Natural killer cell (primary cell): ENCODE measurements around the gene C20orf202. TPM values are rescaled to one million over a fixed set of nuclear protein-coding genes. Genes with fewer than 3 reads are reported as not detected.

ENCODE experiments used
- ATAC-seq, 3 donors: fragments of 150-1000 bp in 2 of 3; fragments of 200-7000 bp in 1 of 3; cut with Tn5 transposase; 1 replicate in 1 of 3; 2 replicates in 2 of 3; pipeline ENCODE4 v1.10.0; 2021; ENCODE audit warnings: mild to moderate bottlenecking in 2 of 3, moderate library complexity in 2 of 3
- DNase-seq, 2 donors: peaks; one replicate each; pipeline versions ENCODE4 v3.0.0 to v3.0.0-alpha.2; 2013 to 2021; ENCODE audit warnings: mixed read lengths in 1 of 2
- H3K27ac ChIP-seq: one replicate; pipeline ENCODE4 v1.5.1; 2013; ENCODE audit warnings: mild to moderate bottlenecking, low read length
- H3K27me3 ChIP-seq: one replicate; pipeline ENCODE4 v1.6.1; 2013; ENCODE audit warnings: low read length; ENCODE audit not compliant: control insufficient read depth, insufficient read depth
- H3K36me3 ChIP-seq: one replicate; pipeline ENCODE4 v1.6.1; 2013; ENCODE audit warnings: low read length; ENCODE audit not compliant: control insufficient read depth, insufficient read depth
- H3K4me1 ChIP-seq: one replicate; pipeline ENCODE4 v1.6.1; 2013; ENCODE audit warnings: low read length; ENCODE audit not compliant: control insufficient read depth, insufficient read depth
- H3K4me3 ChIP-seq: one replicate; pipeline ENCODE4 v1.5.1; 2013; ENCODE audit warnings: low read length
- H3K9me3 ChIP-seq: one replicate; pipeline ENCODE4 v1.6.1; 2013; ENCODE audit warnings: low read length; ENCODE audit not compliant: control insufficient read depth, insufficient read depth
- H3K27ac Mint-ChIP-seq, 2 donors: one replicate each; pipeline ENCODE4 v1.8.0; 2022; ENCODE audit warnings: mild to moderate bottlenecking in 2 of 2, mixed read lengths in 2 of 2, moderate library complexity in 1 of 2
- H3K27me3 Mint-ChIP-seq, 2 donors: one replicate each; pipeline ENCODE4 v1.8.0; 2022; ENCODE audit warnings: low read depth in 2 of 2, mixed read lengths in 2 of 2
- H3K36me3 Mint-ChIP-seq: one replicate; pipeline ENCODE4 v1.8.0; 2022; ENCODE audit warnings: mixed read lengths
- H3K4me1 Mint-ChIP-seq, 2 donors: one replicate each; pipeline ENCODE4 v1.8.0; 2022; ENCODE audit warnings: mixed read lengths in 2 of 2
- H3K4me3 Mint-ChIP-seq: one replicate; pipeline ENCODE4 v1.8.0; 2022; ENCODE audit warnings: mild to moderate bottlenecking, moderate library complexity, mixed read lengths
- H3K9me3 Mint-ChIP-seq, 2 donors: one replicate each; pipeline ENCODE4 v1.8.0; 2022; ENCODE audit warnings: mixed read lengths in 2 of 2
- CTCF ChIP-seq: fragments of 200-600 bp; IDR thresholded peaks from one replicate; pipeline ENCODE4 v1.8.0; 2022; ENCODE audit warnings: antibody characterized with exemption
- WGBS: methylation state at CpG from one replicate; pipeline ENCODE4 v1.1.7; 2013; ENCODE audit warnings: missing lambda C conversion rate; ENCODE audit not compliant: insufficient coverage; 5-methylcytosine and 5-hydroxymethylcytosine counted together
- intact Hi-C: fragments of 100-400 bp; cut with micrococcal nuclease; formaldehyde crosslinking; loops from one replicate; pipeline ENCODE4 v1.14.2; 2022
- total RNA-seq, 4 donors: library from RNA; stranded (reverse); fragments of 120-200 nt in 1 of 4; gene quantifications; one replicate each; pipeline versions ENCODE4 v1.2.3 to v1.2.4, GENCODE V29; 2013 to 2022

Gene C20orf202
- total RNA-seq: under 1 TPM; 0.16 to 0.75 (median 0.60) TPM
- 0.32 TPM for total RNA-seq (2013)

GRCh38 chr20:1202762-1203504 lies at the start of gene C20orf202:
TSS of gene C20orf202 (plus strand) at chr20:1203454. CDS start at chr20:1203586, 132 bp downstream.
- DNase-seq: no peak
- TF ChIP-seq CTCF: no peak
- Histone ChIP-seq H3K27me3 (no peaks in the 10 kb centered on the region), H3K4me1 (no peaks in the 10 kb centered on the region), H3K4me3 (no peak within 1 kb of the TSS), H3K27ac (no peak within 1 kb of the TSS), H3K9me3 (no peaks in the 10 kb centered on the region), H3K36me3 (no peaks in the 10 kb centered on the region)
- ATAC-seq: no peak
- Mint-ChIP-seq H3K27me3 (peaks cover 0 to 4% of the 10 kb centered on the region in 2 donors), H3K4me3 (no peak within 1 kb of the TSS), H3K9me3 (no peaks in the 10 kb centered on the region), H3K36me3 (no peaks in the 10 kb centered on the region), H3K4me1 (no peaks in the 10 kb centered on the region), H3K27ac (no peak within 1 kb of the TSS)
- 84% methylated on average over 4 of the region's 5 CpGs for WGBS
- intact Hi-C loops: no loop called here

- intact Hi-C loops: no loop called here
- peaks cover 26% of the 10 kb centered on the region for H3K36me3 ChIP-seq
- no peak for TF ChIP-seq CTCF
- no peak overlapping the region for H3K4me3 Mint-ChIP-seq
- DNase-seq: no peak
- peaks cover 22% of the 10 kb centered on the region for H3K36me3 Mint-ChIP-seq
- no peak overlapping the region for H3K27ac ChIP-seq
- ATAC-seq: no peak
- H3K27me3 Mint-ChIP-seq: no peaks in the 10 kb centered on the region
- H3K27ac Mint-ChIP-seq: no peak overlapping the region
- no peaks in the 10 kb centered on the region for H3K4me1 ChIP-seq
- no peaks in the 10 kb centered on the region for H3K27me3 ChIP-seq
- H3K4me1 Mint-ChIP-seq: peaks cover 26 to 34% of the 10 kb centered on the region in 2 donors
- no peak overlapping the region for H3K4me3 ChIP-seq
- H3K9me3 Mint-ChIP-seq: peaks cover 0 to 4% of the 10 kb centered on the region in 2 donors
- no peaks in the 10 kb centered on the region for H3K9me3 ChIP-seq
Measured at GRCh38 chr20:1154226-1154625, 49.0 kb upstream of the C20orf202 start.

GRCh38 chr20:1154691-1155090 lies 48.6 kb upstream of the C20orf202 start:
- H3K36me3 Mint-ChIP-seq: peaks cover 22% of the 10 kb centered on the region
- Histone ChIP-seq H3K27me3 (no peaks in the 10 kb centered on the region), H3K9me3 (no peaks in the 10 kb centered on the region), H3K36me3 (peaks cover 29% of the 10 kb centered on the region), H3K27ac (no peak overlapping the region), H3K4me3 (no peak overlapping the region), H3K4me1 (no peaks in the 10 kb centered on the region)
- intact Hi-C loops: no loop called here
- no peak overlapping the region for H3K27ac Mint-ChIP-seq
- DNase-seq (no peak), ATAC-seq (no peak)
- peaks cover 0 to 4% of the 10 kb centered on the region in 2 donors for H3K9me3 Mint-ChIP-seq
- 95% methylated on average over 1 of the region's 1 CpG for WGBS
- H3K27me3 Mint-ChIP-seq: no peaks in the 10 kb centered on the region
- H3K4me1 Mint-ChIP-seq: peaks cover 26 to 34% of the 10 kb centered on the region in 2 donors
- no peak for TF ChIP-seq CTCF
- no peak overlapping the region for H3K4me3 Mint-ChIP-seq

DNA sequence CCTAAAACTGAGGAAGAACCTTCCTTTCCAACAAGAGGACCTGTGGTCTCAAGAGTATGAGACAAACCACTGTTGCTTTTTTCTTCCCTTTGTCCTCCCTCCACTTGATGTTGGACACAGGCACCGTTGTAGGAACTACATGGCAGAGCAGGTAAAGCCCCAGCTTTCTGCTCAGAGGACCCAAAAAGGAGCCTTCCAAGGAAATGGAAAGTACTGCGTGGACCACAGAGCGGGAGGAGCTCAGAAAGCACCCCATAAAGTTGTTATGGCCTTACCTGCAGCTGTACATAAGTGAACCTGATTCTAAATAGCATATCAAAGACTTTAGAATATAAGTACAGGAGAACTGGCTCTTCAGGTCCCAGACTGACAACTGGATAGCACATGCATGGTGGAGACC lies 47.9 kb upstream of the C20orf202 start:
- Mint-ChIP-seq H3K4me1 (peaks cover 26 to 34% of the 10 kb centered on the region in 2 donors), H3K9me3 (peaks cover 0 to 4% of the 10 kb centered on the region in 2 donors), H3K4me3 (no peak overlapping the region), H3K27ac (no peak overlapping the region), H3K27me3 (no peaks in the 10 kb centered on the region), H3K36me3 (peaks cover 22% of the 10 kb centered on the region)
- Histone ChIP-seq H3K4me3 (no peak overlapping the region), H3K27ac (no peak overlapping the region), H3K27me3 (no peaks in the 10 kb centered on the region), H3K36me3 (peaks cover 35% of the 10 kb centered on the region), H3K9me3 (no peaks in the 10 kb centered on the region), H3K4me1 (no peaks in the 10 kb centered on the region)
- no peak for TF ChIP-seq CTCF
- ATAC-seq (no peak), DNase-seq (no peak)
- WGBS: 81% methylated on average over 3 of the region's 3 CpGs
- intact Hi-C loops: no loop called here
